Skeletal muscle cell (primary cell): ENCODE measurements around the gene ZBTB42.
A peak's percentile ranks its signal among the peaks of the same experiment; 100 is the strongest.
"Not testable (repeated sequence)": the region's sequence is repeated elsewhere in the genome, so short reads cannot be mapped to it uniquely, and the experiment has no call there.

Experiments used
- DNase-seq: peaks from one replicate; pipeline ENCODE4 v3.0.0-alpha.2; 2010; ENCODE audit warnings: low read depth
- H3K4me3 ChIP-seq: 2 replicates; pipeline ENCODE4 v1.5.1; 2011; ENCODE audit warnings: low read depth, mild to moderate bottlenecking, control low read depth, low read length, moderate library complexity

The ZBTB42 gene

GRCh38 chr14:104803280-104803911 lies 2.5 kb downstream of the ZBTB42 start:
- H3K4me3 ChIP-seq = no peak overlapping the region
- DNase-seq = no peak

GRCh38 chr14:104803912-104804410 lies 3.1 kb downstream of the ZBTB42 start:
- no peak for DNase-seq
- H3K4me3 ChIP-seq = no peak overlapping the region

- H3K4me3 ChIP-seq = no peak overlapping the region
- no peak for DNase-seq
These were observed 3.8 kb downstream of the ZBTB42 start for GRCh38 chr14:104804481-104805325.

GRCh38 chr14:104805326-104805678 lies 4.4 kb downstream of the ZBTB42 start:
- peak; percentile 78 for DNase-seq
- no peak overlapping the region for H3K4me3 ChIP-seq

- H3K4me3 ChIP-seq = no peak overlapping the region
- DNase-seq = no peak
These were observed 5.2 kb downstream of the ZBTB42 start for GRCh38 chr14:104805941-104806624.

GRCh38 chr14:104806625-104807465 lies 5.9 kb downstream of the ZBTB42 start:
- DNase-seq = no peak
- no peak overlapping the region for H3K4me3 ChIP-seq

GRCh38 chr14:104808456-104808855 lies 7.6 kb downstream of the ZBTB42 start:
- DNase-seq = no peak
- H3K4me3 ChIP-seq = no peak overlapping the region

- no peak for DNase-seq
- H3K4me3 ChIP-seq = no peak overlapping the region
These were observed 9.4 kb downstream of the ZBTB42 start for GRCh38 chr14:104810316-104810715.

GRCh38 chr14:104813286-104813685 lies 12.4 kb downstream of the ZBTB42 start:
- DNase-seq = no peak

GRCh38 chr14:104814701-104815100 lies 13.8 kb downstream of the ZBTB42 start:
- peak overlapping the region; percentile 84 for H3K4me3 ChIP-seq
- DNase-seq = not testable (repeated sequence)

More at GRCh38 chr14:104813286-104813685, 12.4 kb downstream of the ZBTB42 start:
- no peak overlapping the region for H3K4me3 ChIP-seq

- DNase-seq = no peak
- peak overlapping the region; percentile 84 for H3K4me3 ChIP-seq
These were observed 15.6 kb downstream of the ZBTB42 start for GRCh38 chr14:104816616-104816884.

GRCh38 chr14:104817930-104818713 lies 17.2 kb downstream of the ZBTB42 start:
- no peak for DNase-seq
- H3K4me3 ChIP-seq = no peak overlapping the region

- no peak for DNase-seq
- no peak overlapping the region for H3K4me3 ChIP-seq
These were observed 17.8 kb downstream of the ZBTB42 start for GRCh38 chr14:104818714-104819161.

- H3K4me3 ChIP-seq = no peak overlapping the region
- DNase-seq = no peak
These were observed 18.5 kb downstream of the ZBTB42 start for GRCh38 chr14:104819361-104819781.

GRCh38 chr14:104820669-104821228 lies 19.8 kb downstream of the ZBTB42 start:
- DNase-seq = no peak

GRCh38 chr14:104821229-104821945 lies 20.5 kb downstream of the ZBTB42 start:
- no peak for DNase-seq
- no peak overlapping the region for H3K4me3 ChIP-seq

More at GRCh38 chr14:104820669-104821228, 19.8 kb downstream of the ZBTB42 start:
- H3K4me3 ChIP-seq = no peak overlapping the region

GRCh38 chr14:104821971-104822608 lies 21.2 kb downstream of the ZBTB42 start:
- DNase-seq = no peak
- no peak overlapping the region for H3K4me3 ChIP-seq
